Glutamatergic neuron (in vitro differentiated cells): ENCODE results near the gene GRB7. TPM values are rescaled to one million over a fixed set of nuclear protein-coding genes. Genes with fewer than 3 reads are reported as not detected.

Experiments used
- DNase-seq: peaks from one replicate; pipeline ENCODE4 v3.0.0; 2022
- H3K27ac Mint-ChIP-seq: one replicate; pipeline ENCODE4 v1.8.0; 2020; ENCODE audit warnings: mild to moderate bottlenecking, mixed read lengths, inconsistent platforms; ENCODE audit not compliant: unreplicated experiment
- H3K27me3 Mint-ChIP-seq: one replicate; pipeline ENCODE4 v1.8.0; 2020; ENCODE audit warnings: mild to moderate bottlenecking, moderate library complexity, mixed read lengths, inconsistent platforms; ENCODE audit not compliant: unreplicated experiment
- H3K36me3 Mint-ChIP-seq: one replicate; pipeline ENCODE4 v1.8.0; 2020; ENCODE audit warnings: mild to moderate bottlenecking, mixed read lengths, inconsistent platforms; ENCODE audit not compliant: unreplicated experiment
- H3K4me1 Mint-ChIP-seq: one replicate; pipeline ENCODE4 v1.8.0; 2020; ENCODE audit warnings: mild to moderate bottlenecking, low read depth, mixed read lengths, inconsistent platforms; ENCODE audit not compliant: unreplicated experiment
- H3K4me3 Mint-ChIP-seq: one replicate; pipeline ENCODE4 v1.8.0; 2020; ENCODE audit warnings: mild to moderate bottlenecking, mixed read lengths, inconsistent platforms; ENCODE audit not compliant: unreplicated experiment
- H3K9me3 Mint-ChIP-seq: one replicate; pipeline ENCODE4 v1.8.0; 2020; ENCODE audit warnings: mild to moderate bottlenecking, moderate library complexity, mixed read lengths, inconsistent platforms; ENCODE audit not compliant: unreplicated experiment
- total RNA-seq: library from RNA; stranded (reverse); fragmentation: NEBNext Ultra II Directional; extraction: Animal tissue kit (Norgen Biotek cat#: 25700); gene quantifications from one replicate; pipeline ENCODE4 v1.2.1, GENCODE V29; 2021; ENCODE audit not compliant: unreplicated experiment
- TF ChIP-seq, protein P1 (sequence below): fragments of 200-600 bp; sonication (generic); IDR thresholded peaks from one replicate; pipeline ENCODE4 v1.5.0; 2021; ENCODE audit not compliant: partially characterized antibody, unreplicated experiment

Gene GRB7
- total RNA-seq, 1 donor from 2014 or later = not detected

DNA sequence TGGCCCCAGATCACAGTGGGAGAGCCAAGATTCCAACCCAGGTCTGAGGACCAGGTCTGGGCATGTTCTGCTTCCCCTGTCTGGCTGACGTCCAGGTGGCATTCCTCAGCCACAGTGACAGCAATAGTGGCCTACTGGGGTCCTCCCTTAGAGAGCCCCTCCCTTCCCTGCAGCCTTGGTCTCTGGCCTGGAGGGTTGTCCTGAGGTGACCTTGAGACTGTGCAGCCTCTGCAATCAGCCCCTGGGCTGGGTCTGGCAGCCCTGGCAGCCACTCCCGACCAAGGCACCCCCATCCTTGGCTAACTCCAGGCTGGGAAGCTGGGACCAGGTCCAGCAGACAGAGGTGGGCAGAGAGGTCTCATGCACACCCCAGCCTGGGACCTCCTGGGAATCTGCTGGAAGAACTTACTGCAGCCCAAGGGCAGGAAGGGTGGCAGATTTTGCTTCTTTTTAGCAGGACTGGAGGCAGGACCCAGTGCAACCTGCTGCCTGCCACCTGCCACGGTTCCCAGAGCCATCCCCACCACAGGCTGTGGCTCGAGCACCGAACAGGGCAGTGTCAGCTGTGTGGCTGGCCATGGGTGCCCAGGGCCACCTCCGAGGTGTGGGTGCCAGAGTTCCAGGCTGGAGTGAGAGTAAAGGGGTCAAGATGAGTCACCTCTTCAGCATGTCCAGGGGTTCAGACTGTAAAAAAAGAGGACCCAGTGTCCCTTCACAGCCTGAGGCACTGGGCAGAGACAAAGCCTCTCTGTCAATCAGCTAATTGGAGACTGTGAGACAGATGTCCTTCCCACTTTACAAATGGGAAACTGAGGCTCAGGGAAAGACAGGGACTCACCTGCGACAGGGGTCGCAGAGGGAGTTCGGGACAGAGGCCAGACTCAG lies 12.6 kb downstream of the GRB7 start:
- peaks cover 2% of the 10 kb centered on the region for H3K4me1 Mint-ChIP-seq
- no peaks in the 10 kb centered on the region for H3K36me3 Mint-ChIP-seq
- TF ChIP-seq, protein P1, sequence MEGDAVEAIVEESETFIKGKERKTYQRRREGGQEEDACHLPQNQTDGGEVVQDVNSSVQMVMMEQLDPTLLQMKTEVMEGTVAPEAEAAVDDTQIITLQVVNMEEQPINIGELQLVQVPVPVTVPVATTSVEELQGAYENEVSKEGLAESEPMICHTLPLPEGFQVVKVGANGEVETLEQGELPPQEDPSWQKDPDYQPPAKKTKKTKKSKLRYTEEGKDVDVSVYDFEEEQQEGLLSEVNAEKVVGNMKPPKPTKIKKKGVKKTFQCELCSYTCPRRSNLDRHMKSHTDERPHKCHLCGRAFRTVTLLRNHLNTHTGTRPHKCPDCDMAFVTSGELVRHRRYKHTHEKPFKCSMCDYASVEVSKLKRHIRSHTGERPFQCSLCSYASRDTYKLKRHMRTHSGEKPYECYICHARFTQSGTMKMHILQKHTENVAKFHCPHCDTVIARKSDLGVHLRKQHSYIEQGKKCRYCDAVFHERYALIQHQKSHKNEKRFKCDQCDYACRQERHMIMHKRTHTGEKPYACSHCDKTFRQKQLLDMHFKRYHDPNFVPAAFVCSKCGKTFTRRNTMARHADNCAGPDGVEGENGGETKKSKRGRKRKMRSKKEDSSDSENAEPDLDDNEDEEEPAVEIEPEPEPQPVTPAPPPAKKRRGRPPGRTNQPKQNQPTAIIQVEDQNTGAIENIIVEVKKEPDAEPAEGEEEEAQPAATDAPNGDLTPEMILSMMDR = no peak
- peaks cover 1% of the 10 kb centered on the region for H3K9me3 Mint-ChIP-seq
- H3K4me3 Mint-ChIP-seq = no peak overlapping the region
- peaks cover 5% of the 10 kb centered on the region for H3K27me3 Mint-ChIP-seq
- H3K27ac Mint-ChIP-seq = no peak overlapping the region
- no peak for DNase-seq

GRCh38 chr17:39751016-39751543 lies 13.3 kb downstream of the GRB7 start:
- H3K9me3 Mint-ChIP-seq = peaks cover 1% of the 10 kb centered on the region
- H3K27ac Mint-ChIP-seq = no peak overlapping the region
- no peak for DNase-seq
- H3K4me1 Mint-ChIP-seq = peaks cover 2% of the 10 kb centered on the region
- H3K4me3 Mint-ChIP-seq = no peak overlapping the region
- no peaks in the 10 kb centered on the region for H3K36me3 Mint-ChIP-seq
- peaks cover 5% of the 10 kb centered on the region for H3K27me3 Mint-ChIP-seq
- TF ChIP-seq, protein P1 = no peak

DNA sequence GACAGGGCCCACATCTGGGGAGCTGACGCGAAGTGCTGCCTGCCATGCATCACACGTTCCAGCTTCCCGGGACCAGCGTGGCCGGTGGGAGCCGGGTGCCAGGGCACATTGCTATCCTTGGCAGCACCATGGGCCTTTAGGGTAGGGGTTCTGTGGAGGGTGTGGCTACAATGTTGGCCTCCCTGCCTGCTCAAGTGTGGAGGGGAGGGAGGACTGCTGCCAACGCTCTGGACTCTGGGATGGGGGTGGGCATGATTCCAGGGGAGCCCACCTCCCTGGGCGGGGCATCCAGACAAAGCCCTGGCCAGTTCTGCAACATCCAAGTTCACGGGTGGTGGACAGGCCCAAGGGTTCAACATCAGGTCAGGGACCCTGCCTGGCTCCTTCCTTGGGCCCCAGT lies 13.9 kb downstream of the GRB7 start:
- DNase-seq = no peak
- peaks cover 1% of the 10 kb centered on the region for H3K9me3 Mint-ChIP-seq
- TF ChIP-seq, protein P1 = no peak
- no peaks in the 10 kb centered on the region for H3K36me3 Mint-ChIP-seq
- peaks cover 6% of the 10 kb centered on the region for H3K27me3 Mint-ChIP-seq
- peaks cover 2% of the 10 kb centered on the region for H3K4me1 Mint-ChIP-seq
- no peak overlapping the region for H3K27ac Mint-ChIP-seq
- no peak overlapping the region for H3K4me3 Mint-ChIP-seq

DNA sequence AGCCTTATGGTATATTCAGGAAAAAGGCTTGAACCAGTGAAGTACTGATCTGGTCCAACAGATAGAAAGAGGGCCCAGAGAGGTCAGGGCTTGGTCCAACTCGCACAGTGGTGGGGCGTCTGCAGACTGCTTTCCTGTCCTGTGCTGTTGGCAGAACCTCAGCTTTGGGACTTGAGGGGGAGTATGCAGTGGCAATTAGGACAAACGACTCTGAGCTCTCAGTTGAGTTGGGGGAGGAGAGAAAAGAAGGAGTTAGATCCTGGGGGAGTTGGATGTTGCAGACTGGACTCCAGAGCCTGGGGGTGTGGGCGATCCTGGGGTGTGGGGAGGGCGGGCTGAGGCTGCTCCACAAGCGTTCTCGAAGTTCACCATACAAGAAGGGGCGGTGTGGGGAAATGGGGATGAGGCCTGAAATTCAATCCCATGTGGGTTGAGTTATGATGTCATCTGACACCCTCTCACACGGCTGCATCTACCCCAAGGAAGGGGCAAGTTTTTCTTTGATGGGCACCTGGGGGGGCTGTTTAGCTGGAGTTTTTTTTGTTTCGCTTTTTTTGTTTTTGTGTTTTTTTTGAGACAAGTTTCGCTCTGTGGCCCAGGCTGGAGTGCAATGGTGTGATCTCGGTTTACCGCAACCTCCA lies 14.6 kb downstream of the GRB7 start:
- TF ChIP-seq, protein P1 = no peak
- Mint-ChIP-seq H3K27ac (no peak overlapping the region), H3K36me3 (no peaks in the 10 kb centered on the region), H3K9me3 (peaks cover 1% of the 10 kb centered on the region), H3K27me3 (peaks cover 9% of the 10 kb centered on the region), H3K4me3 (no peak overlapping the region), H3K4me1 (peaks cover 2% of the 10 kb centered on the region)
- no peak for DNase-seq
